GM10248 (cell line): Measurements from ENCODE around the gene NGB.

Source experiments
- CTCF ChIA-PET: fragments of 300-600 bp; sonication (Branson Sonifier 250); formaldehyde crosslinking; extraction: SDS; loops from one replicate; lab custom pipeline; 2021; ENCODE audit warnings: antibody characterized with exemption; lab: Yijun Ruan, JAX
- POLR2A ChIA-PET: fragments of 350-650 bp; sonication (Branson Sonifier 250); formaldehyde crosslinking; extraction: SDS; loops from one replicate; lab custom pipeline; 2020; ENCODE audit warnings: antibody characterized with exemption; lab: Yijun Ruan, JAX
- DNase-seq: peaks from one replicate; pipeline ENCODE4 v3.0.0; 2012; ENCODE audit errors: extremely low spot score
- TF ChIP-seq, protein P1 (sequence below): IDR thresholded peaks from 2 replicates; pipeline ENCODE4 v1.5.1; 2012; ENCODE audit warnings: mild to moderate bottlenecking, low read depth; ENCODE audit errors: extremely low read depth, missing control alignments, control extremely low read depth

NGB gene

DNA sequence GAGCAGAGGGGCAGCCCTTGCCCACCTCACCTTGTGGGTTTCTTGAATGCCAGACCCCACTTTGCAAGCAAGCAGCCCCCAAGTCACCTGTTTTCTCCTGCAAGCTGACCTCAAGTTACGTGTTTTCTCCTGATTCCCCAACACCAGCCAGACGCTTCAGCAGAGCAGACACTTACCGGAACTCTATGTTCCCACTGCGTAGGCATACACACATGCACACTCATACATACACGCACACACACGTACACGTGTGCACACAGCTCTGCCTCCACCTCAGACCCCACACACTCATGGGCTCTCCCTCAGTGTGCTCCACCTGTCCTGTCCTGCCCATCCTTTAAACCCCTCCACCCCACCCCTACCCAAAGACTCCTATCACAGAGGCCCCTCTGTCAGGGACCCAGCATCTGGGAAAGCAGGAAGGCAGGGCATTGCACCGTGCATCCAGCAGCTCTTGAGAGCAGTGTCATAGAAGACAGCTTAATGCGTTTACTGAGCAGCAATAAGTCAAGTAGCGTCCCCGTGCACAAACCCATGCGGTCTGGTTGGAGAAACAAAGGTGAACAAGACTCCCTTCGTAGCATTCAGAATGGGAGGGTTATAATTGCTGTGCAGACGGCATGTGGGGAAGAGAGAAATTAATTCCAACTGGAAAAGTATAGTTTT is 45.0 kb downstream of the NGB start:
- no peak for DNase-seq
- POLR2A ChIA-PET: no interaction called here
- CTCF ChIA-PET: interaction anchor here (3.7 kb wide), 1 partner anchor 13 kb away, joined by 17 read pairs; no protein-coding TSS in a partner anchor
- TF ChIP-seq, protein P1, sequence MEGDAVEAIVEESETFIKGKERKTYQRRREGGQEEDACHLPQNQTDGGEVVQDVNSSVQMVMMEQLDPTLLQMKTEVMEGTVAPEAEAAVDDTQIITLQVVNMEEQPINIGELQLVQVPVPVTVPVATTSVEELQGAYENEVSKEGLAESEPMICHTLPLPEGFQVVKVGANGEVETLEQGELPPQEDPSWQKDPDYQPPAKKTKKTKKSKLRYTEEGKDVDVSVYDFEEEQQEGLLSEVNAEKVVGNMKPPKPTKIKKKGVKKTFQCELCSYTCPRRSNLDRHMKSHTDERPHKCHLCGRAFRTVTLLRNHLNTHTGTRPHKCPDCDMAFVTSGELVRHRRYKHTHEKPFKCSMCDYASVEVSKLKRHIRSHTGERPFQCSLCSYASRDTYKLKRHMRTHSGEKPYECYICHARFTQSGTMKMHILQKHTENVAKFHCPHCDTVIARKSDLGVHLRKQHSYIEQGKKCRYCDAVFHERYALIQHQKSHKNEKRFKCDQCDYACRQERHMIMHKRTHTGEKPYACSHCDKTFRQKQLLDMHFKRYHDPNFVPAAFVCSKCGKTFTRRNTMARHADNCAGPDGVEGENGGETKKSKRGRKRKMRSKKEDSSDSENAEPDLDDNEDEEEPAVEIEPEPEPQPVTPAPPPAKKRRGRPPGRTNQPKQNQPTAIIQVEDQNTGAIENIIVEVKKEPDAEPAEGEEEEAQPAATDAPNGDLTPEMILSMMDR: no peak

DNA sequence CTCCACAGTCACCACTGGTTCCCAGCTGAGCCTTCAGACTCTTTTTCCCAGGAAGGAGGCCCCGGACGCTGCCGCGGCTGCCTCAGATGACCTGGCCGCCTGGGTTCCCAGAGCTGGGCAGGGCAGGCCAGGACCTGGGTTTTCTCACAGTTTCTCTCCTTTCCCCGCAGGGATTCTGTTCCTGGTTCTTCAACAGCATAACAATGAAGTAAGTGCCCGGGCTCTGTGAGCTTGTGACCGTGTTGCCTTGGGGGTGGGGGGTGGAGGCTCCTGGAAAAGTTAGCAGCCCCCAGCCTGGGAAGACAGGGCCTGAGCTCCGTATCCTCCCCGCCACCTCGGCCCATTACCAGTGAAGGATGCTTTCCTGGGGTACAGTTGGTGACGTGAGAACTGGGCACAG is 45.8 kb downstream of the NGB start:
- DNase-seq: no peak
- TF ChIP-seq, protein P1: no peak
- ChIA-PET POLR2A (no interaction called here), CTCF (interaction anchor here (3.7 kb wide), 1 partner anchor 12 kb away, joined by 17 read pairs; no protein-coding TSS in a partner anchor)

DNA sequence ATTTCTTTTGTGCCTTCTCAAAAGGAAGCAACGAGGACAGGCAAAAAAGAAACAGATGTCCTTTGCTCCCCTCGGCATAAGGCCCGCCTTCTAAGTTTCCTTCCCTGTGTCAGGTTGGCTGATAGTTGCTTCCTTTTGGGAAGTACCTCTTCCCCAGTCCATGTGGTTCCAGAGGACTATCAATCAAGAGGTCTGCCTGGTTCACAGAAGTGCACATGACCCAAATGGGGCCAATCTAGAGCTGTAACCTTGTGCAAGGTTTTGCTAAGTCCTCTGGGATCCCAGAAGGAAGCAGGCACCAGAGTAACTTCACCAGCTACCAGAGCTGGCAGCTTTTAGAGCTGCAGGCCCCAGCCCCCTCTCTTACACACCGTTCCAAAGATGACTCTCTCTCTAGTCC is 46.8 kb downstream of the NGB start:
- TF ChIP-seq, protein P1: no peak
- POLR2A ChIA-PET: no interaction called here
- CTCF ChIA-PET: interaction anchor here (1.0 to 3.7 kb wide), 2 partner anchors 11 to 28 kb away, joined by 3 to 17 read pairs; no protein-coding TSS in a partner anchor
- no peak for DNase-seq

DNA sequence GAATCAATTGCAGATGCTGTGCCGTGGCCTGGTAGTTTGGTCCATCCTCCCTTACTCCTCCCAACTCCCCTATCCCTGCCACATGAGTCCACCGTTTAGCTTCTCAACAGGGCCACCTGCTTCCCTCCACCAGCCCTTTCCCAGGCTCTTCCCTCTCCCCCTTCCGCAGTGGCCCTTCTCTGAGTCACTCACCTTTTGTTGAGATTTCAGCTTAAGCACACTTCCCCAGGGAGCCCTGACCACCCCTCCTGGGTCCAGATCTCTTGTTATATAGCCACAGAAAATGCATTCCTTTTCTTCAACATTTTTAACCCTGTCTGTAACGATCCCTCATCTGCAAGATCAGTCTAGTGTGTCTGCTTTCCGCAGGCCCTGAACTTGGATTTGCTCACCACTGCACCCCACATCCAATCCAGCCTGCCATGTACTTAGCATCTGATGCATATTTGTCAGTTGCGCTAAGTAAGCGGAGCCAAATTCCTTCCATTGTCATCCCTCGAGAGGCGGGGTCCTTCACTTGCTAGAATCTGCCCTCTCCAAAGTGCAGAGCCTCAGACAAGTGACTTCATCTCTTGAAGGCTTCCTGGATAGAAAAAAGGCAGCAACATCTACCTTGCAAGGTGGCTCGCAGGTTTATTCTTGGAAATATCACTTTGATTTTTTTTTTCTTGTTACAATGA is 48.3 kb downstream of the NGB start:
- POLR2A ChIA-PET: no interaction called here
- CTCF ChIA-PET: interaction anchor here (1.7 kb wide), 1 partner anchor 10 kb away, joined by 9 read pairs; no protein-coding TSS in a partner anchor
- TF ChIP-seq, protein P1: no peak
- no peak for DNase-seq

DNA sequence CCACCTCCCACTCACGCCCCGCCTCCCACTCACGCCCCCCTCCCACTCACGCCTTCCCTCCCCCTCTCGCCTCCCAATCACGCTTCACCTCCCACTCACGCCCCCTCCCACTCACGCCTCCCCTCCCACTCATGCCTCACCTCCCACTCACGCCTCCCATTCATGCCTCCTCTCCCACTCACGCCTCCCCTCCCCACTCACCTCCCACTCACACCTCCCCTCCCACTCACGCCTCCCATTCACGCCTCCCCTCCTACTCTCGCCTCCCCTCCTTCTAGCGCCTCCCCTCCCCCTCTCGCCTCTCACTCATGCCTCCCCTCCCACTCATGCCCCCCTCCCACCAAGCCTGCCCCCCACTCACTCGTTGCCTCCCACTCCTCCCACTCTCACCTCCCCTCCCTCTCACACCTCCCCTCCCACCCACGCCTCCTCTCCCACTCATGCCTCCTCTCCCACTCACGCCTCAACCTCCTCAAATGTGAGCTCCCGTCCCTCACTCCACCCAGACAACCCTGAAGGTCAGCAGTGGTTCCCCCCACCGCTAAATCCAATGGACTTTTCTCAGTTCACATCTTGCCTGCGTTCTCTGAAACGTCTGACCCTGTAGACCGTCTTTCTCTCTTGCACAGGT is 49.6 kb downstream of the NGB start:
- ChIA-PET CTCF (interaction anchor here (1.7 kb wide), 1 partner anchor 8 kb away, joined by 9 read pairs; no protein-coding TSS in a partner anchor), POLR2A (no interaction called here)
- no peak for DNase-seq
- TF ChIP-seq, protein P1: no peak

DNA sequence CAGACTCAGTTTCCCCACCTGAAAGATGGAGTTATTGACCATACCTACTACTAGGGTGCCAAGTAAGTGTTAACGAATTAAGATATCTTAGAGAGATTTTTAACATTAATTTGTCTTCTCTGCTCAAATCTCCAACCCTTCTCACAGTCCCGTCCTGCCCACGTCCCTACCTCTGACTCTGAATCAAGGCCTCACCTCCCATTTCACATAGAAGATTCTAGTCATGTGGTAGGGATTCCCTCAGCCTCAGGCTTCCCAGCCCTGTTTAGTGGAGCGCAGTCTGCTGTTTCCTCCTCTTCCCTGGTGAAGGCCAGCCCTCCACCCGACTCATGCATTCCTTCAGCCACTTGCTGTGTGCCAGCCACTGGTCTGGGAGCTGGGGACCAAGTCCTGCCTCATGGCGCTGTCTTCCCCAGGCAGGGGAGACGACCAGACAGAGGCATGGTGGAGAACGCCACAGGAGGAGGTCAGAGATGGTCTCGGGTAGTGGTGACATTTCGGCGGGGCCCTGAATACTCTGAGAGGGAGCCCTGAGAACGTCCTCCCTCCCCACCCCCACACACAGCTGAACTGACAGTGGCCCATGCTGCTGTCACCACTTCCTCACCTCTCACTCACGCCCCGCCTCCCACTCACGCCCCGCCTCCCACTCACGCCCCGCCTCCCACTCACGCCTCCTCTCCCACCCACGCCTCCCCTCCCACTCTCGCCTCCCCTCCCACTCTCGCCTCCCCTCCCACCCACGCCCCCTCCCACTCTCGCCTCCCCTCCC is 50.6 kb downstream of the NGB start:
- ChIA-PET POLR2A (no interaction called here), CTCF (no interaction called here)

More for the DNA sequence above, 50.6 kb downstream of the NGB start:
- no peak for DNase-seq
- TF ChIP-seq, protein P1: no peak
